Nephron (organoid): ENCODE measurements around the gene LPAR5.

Source experiments
- H3K27ac Mint-ChIP-seq, 3 experiments: 2 replicates each; pipeline ENCODE4 v1.8.0; 2020; ENCODE audit warnings: mixed read lengths in 3 of 3, mild to moderate bottlenecking in 2 of 3, moderate library complexity in 1 of 3
- H3K27me3 Mint-ChIP-seq: 2 replicates; pipeline ENCODE4 v1.8.0; 2021; ENCODE audit warnings: low read depth, mild to moderate bottlenecking, moderate library complexity, mixed read lengths
- H3K36me3 Mint-ChIP-seq: 2 replicates; pipeline ENCODE4 v1.8.0; 2020; ENCODE audit warnings: low read depth, mixed read lengths
- H3K4me1 Mint-ChIP-seq: 2 replicates; pipeline ENCODE4 v1.8.0; 2020; ENCODE audit warnings: mixed read lengths
- H3K4me3 Mint-ChIP-seq, 3 experiments: 2 replicates each; pipeline ENCODE4 v1.8.0; 2020; ENCODE audit warnings: mild to moderate bottlenecking in 3 of 3, mixed read lengths in 3 of 3, moderate library complexity in 2 of 3
- H3K9me3 Mint-ChIP-seq: 2 replicates; pipeline ENCODE4 v1.8.0; 2020; ENCODE audit warnings: mixed read lengths
- CTCF ChIP-seq, 3 experiments: fragments of 200-600 bp; sonication (generic); IDR thresholded peaks; one replicate each; pipeline ENCODE4 v1.5.0; 2021; ENCODE audit warnings: antibody characterized with exemption in 3 of 3; ENCODE audit not compliant: unreplicated experiment in 3 of 3

The LPAR5 gene

GRCh38 chr12:6666211-6666610 is 30.5 kb upstream of the LPAR5 start:
- Mint-ChIP-seq H3K27me3 (no peaks in the 10 kb centered on the region), H3K36me3 (peaks cover 40% of the 10 kb centered on the region), H3K4me3 (no peak overlapping the region), H3K27ac (peak overlapping the region in 2 of 3 experiments; percentile 33 to 60), H3K9me3 (no peaks in the 10 kb centered on the region), H3K4me1 (peaks cover 16% of the 10 kb centered on the region)
- no peak for TF ChIP-seq CTCF (IDR thresholded peaks at IDR 0.05; ENCODE audit: unreplicated experiment in 3 of 3)

GRCh38 chr12:6664902-6665301 is 29.1 kb upstream of the LPAR5 start:
- peak overlapping the region; percentile 6 to 89 (median 85) for H3K27ac Mint-ChIP-seq
- peaks cover 16% of the 10 kb centered on the region for H3K4me1 Mint-ChIP-seq

GRCh38 chr12:6662906-6663742 is 27.4 kb upstream of the LPAR5 start, which contains the start of gene ING4:
Gene ING4, minus strand, starts transcription at chr12:6663119. Its CDS starts 18 bp downstream, at chr12:6663101.
- peak within 1 kb of the TSS; percentile 92 to 94 (median 93) for H3K4me3 Mint-ChIP-seq

More at GRCh38 chr12:6664902-6665301, 29.1 kb upstream of the LPAR5 start:
- H3K27me3 Mint-ChIP-seq = no peaks in the 10 kb centered on the region
- H3K4me3 Mint-ChIP-seq = no peak overlapping the region
- H3K9me3 Mint-ChIP-seq = no peaks in the 10 kb centered on the region
- TF ChIP-seq CTCF (IDR thresholded peaks at IDR 0.05; ENCODE audit: unreplicated experiment in 3 of 3) = no peak
- H3K36me3 Mint-ChIP-seq = peaks cover 30% of the 10 kb centered on the region

GRCh38 chr12:6662602-6662905 is 26.8 kb upstream of the LPAR5 start:
- Mint-ChIP-seq H3K27ac (peak overlapping the region; percentile 75 to 89 (median 85)), H3K4me3 (peak overlapping the region; percentile 92 to 94 (median 93)), H3K9me3 (no peaks in the 10 kb centered on the region), H3K36me3 (peaks cover 24% of the 10 kb centered on the region), H3K4me1 (peaks cover 16% of the 10 kb centered on the region), H3K27me3 (peaks cover 3% of the 10 kb centered on the region)
- no peak for TF ChIP-seq CTCF (IDR thresholded peaks at IDR 0.05; ENCODE audit: unreplicated experiment in 3 of 3)

More at GRCh38 chr12:6662906-6663742, 27.4 kb upstream of the LPAR5 start, which contains the start of gene ING4:
- peak within 1 kb of the TSS; percentile 75 to 89 (median 85) for H3K27ac Mint-ChIP-seq
- no peaks in the 10 kb centered on the region for H3K9me3 Mint-ChIP-seq
- H3K36me3 Mint-ChIP-seq = peaks cover 27% of the 10 kb centered on the region
- TF ChIP-seq CTCF (IDR thresholded peaks at IDR 0.05; ENCODE audit: unreplicated experiment in 3 of 3) = no peak
- H3K4me1 Mint-ChIP-seq = peaks cover 16% of the 10 kb centered on the region
- H3K27me3 Mint-ChIP-seq = peaks cover 3% of the 10 kb centered on the region

- peaks cover 2% of the 10 kb centered on the region for H3K27me3 Mint-ChIP-seq
- no peaks in the 10 kb centered on the region for H3K4me1 Mint-ChIP-seq
- H3K9me3 Mint-ChIP-seq = no peaks in the 10 kb centered on the region
- TF ChIP-seq CTCF (IDR thresholded peaks at IDR 0.05; ENCODE audit: unreplicated experiment in 3 of 3) = no peak
- no peak overlapping the region for H3K4me3 Mint-ChIP-seq
- peaks cover 67% of the 10 kb centered on the region for H3K36me3 Mint-ChIP-seq
- no peak overlapping the region for H3K27ac Mint-ChIP-seq
Measured at GRCh38 chr12:6653987-6654386, 18.2 kb upstream of the LPAR5 start.

- TF ChIP-seq CTCF (IDR thresholded peaks at IDR 0.05; ENCODE audit: unreplicated experiment in 3 of 3) = no peak
- peaks cover 62% of the 10 kb centered on the region for H3K36me3 Mint-ChIP-seq
- H3K4me3 Mint-ChIP-seq = no peak overlapping the region
- no peaks in the 10 kb centered on the region for H3K4me1 Mint-ChIP-seq
- no peaks in the 10 kb centered on the region for H3K27me3 Mint-ChIP-seq
- H3K9me3 Mint-ChIP-seq = no peaks in the 10 kb centered on the region
- no peak overlapping the region for H3K27ac Mint-ChIP-seq
Measured at GRCh38 chr12:6653342-6653741, 17.6 kb upstream of the LPAR5 start.
